GM06990 (cell line): ENCODE data around the gene MAML1.

Source experiments
- DNase-seq: peaks from one replicate; pipeline ENCODE4 v3.0.0-alpha.2; 2011; ENCODE audit not compliant: insufficient read length; ENCODE audit errors: extremely low read depth
- H3K27me3 ChIP-seq: replicated peaks from 2 replicates; pipeline ENCODE4 v1.6.0; 2011; ENCODE audit warnings: low read length; ENCODE audit not compliant: control insufficient read depth, insufficient read depth
- H3K36me3 ChIP-seq: 2 replicates; pipeline ENCODE4 v1.5.1; 2011; ENCODE audit warnings: low read length; ENCODE audit not compliant: control insufficient read depth, insufficient read depth
- H3K4me3 ChIP-seq: replicated peaks from 2 replicates; pipeline ENCODE4 v1.5.1; 2011; ENCODE audit warnings: low read depth, mild to moderate bottlenecking, control low read depth, low read length
- TF ChIP-seq, protein P1 (sequence below): IDR thresholded peaks from 2 replicates; pipeline ENCODE4 v1.5.1; 2011; ENCODE audit warnings: low read length, control low read depth, mild to moderate bottlenecking, inconsistent platforms; ENCODE audit not compliant: insufficient read depth, poor library complexity, severe bottlenecking

MAML1 gene

GRCh38 chr5:179778591-179778990 lies 46.0 kb downstream of the MAML1 start:
- Histone ChIP-seq H3K4me3 (no peak overlapping the region), H3K36me3 (peaks cover 19% of the 10 kb centered on the region), H3K27me3 (no peaks in the 10 kb centered on the region)
- TF ChIP-seq, protein P1, sequence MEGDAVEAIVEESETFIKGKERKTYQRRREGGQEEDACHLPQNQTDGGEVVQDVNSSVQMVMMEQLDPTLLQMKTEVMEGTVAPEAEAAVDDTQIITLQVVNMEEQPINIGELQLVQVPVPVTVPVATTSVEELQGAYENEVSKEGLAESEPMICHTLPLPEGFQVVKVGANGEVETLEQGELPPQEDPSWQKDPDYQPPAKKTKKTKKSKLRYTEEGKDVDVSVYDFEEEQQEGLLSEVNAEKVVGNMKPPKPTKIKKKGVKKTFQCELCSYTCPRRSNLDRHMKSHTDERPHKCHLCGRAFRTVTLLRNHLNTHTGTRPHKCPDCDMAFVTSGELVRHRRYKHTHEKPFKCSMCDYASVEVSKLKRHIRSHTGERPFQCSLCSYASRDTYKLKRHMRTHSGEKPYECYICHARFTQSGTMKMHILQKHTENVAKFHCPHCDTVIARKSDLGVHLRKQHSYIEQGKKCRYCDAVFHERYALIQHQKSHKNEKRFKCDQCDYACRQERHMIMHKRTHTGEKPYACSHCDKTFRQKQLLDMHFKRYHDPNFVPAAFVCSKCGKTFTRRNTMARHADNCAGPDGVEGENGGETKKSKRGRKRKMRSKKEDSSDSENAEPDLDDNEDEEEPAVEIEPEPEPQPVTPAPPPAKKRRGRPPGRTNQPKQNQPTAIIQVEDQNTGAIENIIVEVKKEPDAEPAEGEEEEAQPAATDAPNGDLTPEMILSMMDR: no peak
- DNase-seq: no peak

DNA sequence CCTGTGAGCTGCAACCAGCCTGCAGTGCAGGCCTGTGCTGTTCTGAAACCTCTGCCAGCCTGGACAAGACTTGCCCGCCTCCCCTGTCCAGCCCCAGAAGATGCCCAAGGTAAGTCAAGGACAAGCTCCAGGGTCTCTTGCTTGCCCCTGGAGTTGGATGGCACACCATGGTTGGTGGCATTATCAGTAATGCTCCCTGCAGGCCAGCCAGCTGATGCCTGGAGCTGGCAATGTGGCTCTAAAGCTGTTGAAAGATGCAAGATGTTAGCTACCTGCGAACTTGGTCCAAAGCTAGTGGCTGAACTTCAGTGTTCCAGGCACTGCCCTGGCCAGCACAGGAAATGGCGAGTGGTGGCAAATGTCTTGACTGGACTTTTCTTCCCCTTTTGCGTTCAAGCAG lies 47.2 kb downstream of the MAML1 start:
- TF ChIP-seq, protein P1: no peak
- Histone ChIP-seq H3K27me3 (no peaks in the 10 kb centered on the region), H3K36me3 (peaks cover 14% of the 10 kb centered on the region), H3K4me3 (no peak overlapping the region)
- DNase-seq: no peak

- Histone ChIP-seq H3K4me3 (no peak overlapping the region), H3K36me3 (peaks cover 14% of the 10 kb centered on the region), H3K27me3 (no peaks in the 10 kb centered on the region)
- TF ChIP-seq, protein P1: no peak
- no peak for DNase-seq
Measured at GRCh38 chr5:179780362-179780761, 47.7 kb downstream of the MAML1 start.

DNA sequence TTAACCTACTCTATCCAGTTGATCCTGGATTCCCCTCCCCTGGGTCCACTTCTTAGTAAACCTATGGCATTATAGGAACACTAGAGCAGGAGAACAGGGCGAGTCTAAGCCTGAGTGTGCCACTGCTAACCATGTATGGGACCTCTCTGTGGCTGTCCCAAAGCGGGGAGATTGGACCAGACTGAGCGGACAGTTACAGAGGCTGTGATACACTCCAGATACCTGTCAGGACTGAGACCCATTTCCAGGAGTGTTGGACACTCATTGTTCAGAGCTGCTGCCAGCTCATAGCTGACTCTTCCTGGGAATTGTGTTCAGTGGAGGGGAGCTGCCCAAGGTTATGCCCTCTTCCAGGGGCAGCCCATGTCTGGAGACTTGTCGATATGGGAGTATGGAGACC lies 49.2 kb downstream of the MAML1 start:
- DNase-seq: no peak
- TF ChIP-seq, protein P1: no peak

GRCh38 chr5:179783128-179783527 lies 50.5 kb downstream of the MAML1 start:
- no peaks in the 10 kb centered on the region for H3K27me3 ChIP-seq
- DNase-seq: no peak
- H3K36me3 ChIP-seq: peaks cover 4% of the 10 kb centered on the region
- no peak overlapping the region for H3K4me3 ChIP-seq
- TF ChIP-seq, protein P1: no peak

More for the DNA sequence above, 49.2 kb downstream of the MAML1 start:
- H3K36me3 ChIP-seq: peaks cover 10% of the 10 kb centered on the region
- no peaks in the 10 kb centered on the region for H3K27me3 ChIP-seq
- H3K4me3 ChIP-seq: no peak overlapping the region

DNA sequence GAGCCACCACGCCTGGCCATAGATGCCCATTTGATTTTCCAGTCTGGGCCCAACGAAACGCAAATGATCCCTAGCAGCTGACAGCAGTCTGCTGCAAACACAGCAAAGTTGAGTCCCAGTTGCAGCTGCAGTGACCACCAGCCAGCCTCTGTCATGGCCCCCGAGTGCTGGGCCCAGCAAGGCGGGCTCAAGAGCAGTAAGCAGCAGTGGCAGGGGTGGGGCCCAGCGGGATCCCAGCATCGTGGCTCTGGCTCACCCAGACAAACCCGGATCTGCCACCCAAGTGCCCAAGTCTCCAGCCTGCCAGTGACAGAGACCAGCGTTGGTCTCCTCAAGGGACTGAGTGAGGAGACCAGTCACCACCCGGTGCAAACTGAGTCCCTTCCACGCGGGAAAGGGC lies 54.2 kb downstream of the MAML1 start:
- DNase-seq: no peak
- H3K4me3 ChIP-seq: no peak overlapping the region
- TF ChIP-seq, protein P1: no peak
- H3K36me3 ChIP-seq: no peaks in the 10 kb centered on the region
- H3K27me3 ChIP-seq: no peaks in the 10 kb centered on the region
